H1 (cell line): ENCODE measurements around the gene SFMBT2. TPM values are rescaled to one million over a fixed set of nuclear protein-coding genes. Genes with fewer than 3 reads are reported as not detected.

Experiments
- CTCF ChIA-PET: fragments of 300-600 bp; sonication (Branson Sonifier 250); formaldehyde crosslinking; loops from one replicate; lab custom pipeline; 2021; ENCODE audit not compliant: partially characterized antibody; lab: Charles Lee
- POLR2A ChIA-PET: fragments of 300-600 bp; sonication (Branson Sonifier 250); formaldehyde crosslinking; loops from one replicate; lab custom pipeline; 2021; ENCODE audit warnings: inconsistent platforms; ENCODE audit not compliant: partially characterized antibody; lab: Charles Lee
- DNase-seq, 2 experiments: peaks; one replicate each; pipeline versions ENCODE4 v3.0.0 to v3.0.0-alpha.2; 2010 to 2022; ENCODE audit warnings: low spot score in 2 of 2, low read depth in 1 of 2, mixed read lengths in 1 of 2
- FAIRE-seq: peaks from 2 replicates; lab custom pipeline; 2011; peaks lifted over from hg19 to GRCh38; lab: Jason Lieb, UNC
- H2AFZ ChIP-seq: 2 replicates; pipeline ENCODE4 v1.8.1; 2012; ENCODE audit warnings: low read length, inconsistent platforms
- H2AK5ac ChIP-seq: 2 replicates; pipeline ENCODE4 v1.6.1; 2013; ENCODE audit warnings: low read depth, low read length
- H2BK120ac ChIP-seq: replicated peaks from 2 replicates; pipeline ENCODE3; 2013; ENCODE audit warnings: low read depth, low read length, inconsistent platforms
- H2BK12ac ChIP-seq: 2 replicates; pipeline ENCODE4 v1.6.1; 2013; ENCODE audit warnings: low read depth, low read length
- H2BK15ac ChIP-seq: 2 replicates; pipeline ENCODE4 v1.6.1; 2013; ENCODE audit warnings: low read length
- H2BK20ac ChIP-seq: 2 replicates; pipeline ENCODE4 v1.6.1; 2013; ENCODE audit warnings: low read length
- H2BK5ac ChIP-seq: 2 replicates; pipeline ENCODE4 v1.6.1; 2013; ENCODE audit warnings: low read depth, low read length
- H3K14ac ChIP-seq: 2 replicates; pipeline ENCODE4 v1.6.1; 2013; ENCODE audit warnings: inconsistent platforms; ENCODE audit not compliant: insufficient read length
- H3K18ac ChIP-seq: 2 replicates; pipeline ENCODE4 v1.6.1; 2013; ENCODE audit warnings: low read length; ENCODE audit errors: extremely low read depth
- H3K23ac ChIP-seq: 2 replicates; pipeline ENCODE4 v1.6.1; 2013; ENCODE audit warnings: inconsistent platforms; ENCODE audit not compliant: insufficient read length
- H3K23me2 ChIP-seq: 2 replicates; pipeline ENCODE4 v1.6.1; 2013; ENCODE audit warnings: low read depth, low read length
- H3K27ac ChIP-seq: 2 replicates; pipeline ENCODE4 v1.6.1; 2011; ENCODE audit warnings: low read depth, low read length, inconsistent platforms
- H3K27me3 ChIP-seq, 4 experiments: replicated peaks in 1 of 4; 1 replicate in 1 of 4; 2 replicates in 3 of 4; pipeline versions ENCODE4 v1.6.1 to v1.8.1; 2011 to 2013; ENCODE audit warnings: low read length in 3 of 4, mild to moderate bottlenecking in 3 of 4, inconsistent platforms in 2 of 4, mixed read lengths in 2 of 4, moderate library complexity in 1 of 4; ENCODE audit not compliant: control insufficient read depth in 3 of 4, insufficient read depth in 3 of 4; ENCODE audit errors: extremely low read depth in 1 of 4
- H3K36me3 ChIP-seq, 4 experiments: 2 replicates each; pipeline versions ENCODE4 v1.6.1 to v1.8.1; 2011 to 2013; ENCODE audit warnings: mild to moderate bottlenecking in 4 of 4, low read length in 3 of 4, moderate library complexity in 2 of 4, control low read depth in 1 of 4, inconsistent platforms in 1 of 4; ENCODE audit not compliant: insufficient read depth in 4 of 4, control insufficient read depth in 2 of 4
- H3K4ac ChIP-seq: replicated peaks from 2 replicates; pipeline ENCODE3; 2013; ENCODE audit warnings: low read length, low read depth, mixed read lengths, inconsistent platforms; ENCODE audit not compliant: insufficient read length
- H3K4me1 ChIP-seq, 4 experiments: replicated peaks in 1 of 4; 1 replicate in 1 of 4; 2 replicates in 3 of 4; pipeline versions ENCODE4 v1.6.1 to v1.8.1; 2011 to 2013; ENCODE audit warnings: low read length in 3 of 4, inconsistent platforms in 2 of 4, mixed read lengths in 1 of 4; ENCODE audit not compliant: insufficient read depth in 4 of 4, control insufficient read depth in 3 of 4
- H3K4me2 ChIP-seq, 2 experiments: 2 replicates each; pipeline versions ENCODE4 v1.6.1 to v1.8.1; 2011 to 2013; ENCODE audit warnings: low read depth in 2 of 2, low read length in 2 of 2, control low read depth in 1 of 2, inconsistent platforms in 1 of 2, mild to moderate bottlenecking in 1 of 2; ENCODE audit not compliant: insufficient read depth in 1 of 2
- H3K4me3 ChIP-seq, 4 experiments: fragments of 200-600, 300-600 bp in 1 of 4; sonication (generic), shearing (Covaris generic), sonication (Bioruptor Twin) in 1 of 4; 2 replicates each; pipeline versions ENCODE4 v1.5.1 to v1.8.1; 2011 to 2016; ENCODE audit warnings: low read length in 4 of 4, low read depth in 3 of 4, control low read depth in 2 of 4, inconsistent platforms in 2 of 4, mild to moderate bottlenecking in 2 of 4, mixed read lengths in 1 of 4, moderate library complexity in 1 of 4; ENCODE audit not compliant: insufficient read depth in 2 of 4; ENCODE audit errors: extremely low read depth in 1 of 4
- H3K56ac ChIP-seq: replicated peaks from 2 replicates; pipeline ENCODE3; 2013; ENCODE audit warnings: low read depth, mild to moderate bottlenecking, mixed read lengths, low read length, inconsistent platforms; ENCODE audit not compliant: insufficient read length
- H3K79me1 ChIP-seq: 2 replicates; pipeline ENCODE4 v1.6.1; 2013; ENCODE audit warnings: low read depth, low read length, control low read depth
- H3K79me2 ChIP-seq, 2 experiments: 2 replicates each; pipeline versions ENCODE4 v1.6.1 to v1.8.1; 2012 to 2013; ENCODE audit warnings: low read length in 2 of 2, mild to moderate bottlenecking in 2 of 2, inconsistent platforms in 1 of 2; ENCODE audit not compliant: insufficient read depth in 2 of 2, control insufficient read depth in 1 of 2
- H3K9ac ChIP-seq, 4 experiments: replicated peaks in 1 of 4; 1 replicate in 1 of 4; 2 replicates in 3 of 4; pipeline versions ENCODE4 v1.6.1 to v1.8.1; 2011 to 2013; ENCODE audit warnings: low read depth in 3 of 4, low read length in 3 of 4, control low read depth in 2 of 4, mild to moderate bottlenecking in 2 of 4, moderate library complexity in 2 of 4, inconsistent platforms in 1 of 4; ENCODE audit errors: extremely low read depth in 1 of 4
- H3K9me3 ChIP-seq, 2 experiments: 2 replicates each; pipeline versions ENCODE4 v1.6.1 to v1.8.1; 2012 to 2013; ENCODE audit warnings: mild to moderate bottlenecking in 2 of 2, moderate library complexity in 2 of 2, control low read depth in 1 of 2, inconsistent platforms in 1 of 2, low read depth in 1 of 2, low read length in 1 of 2, mixed read lengths in 1 of 2; ENCODE audit not compliant: insufficient read depth in 2 of 2
- H4K20me1 ChIP-seq, 2 experiments: replicated peaks in 1 of 2; 2 replicates each; pipeline versions ENCODE3 to v1.8.1; 2011 to 2013; ENCODE audit warnings: inconsistent platforms in 2 of 2, low read length in 2 of 2, mild to moderate bottlenecking in 1 of 2; ENCODE audit not compliant: insufficient read depth in 2 of 2, control insufficient read depth in 1 of 2
- H4K5ac ChIP-seq: 2 replicates; pipeline ENCODE4 v1.6.1; 2013; ENCODE audit warnings: low read length, low read depth, mixed read lengths, inconsistent platforms; ENCODE audit not compliant: insufficient read length
- H4K8ac ChIP-seq: 2 replicates; pipeline ENCODE4 v1.8.0; 2013; ENCODE audit warnings: mild to moderate bottlenecking, moderate library complexity, low read length, inconsistent platforms; ENCODE audit not compliant: insufficient read depth; ENCODE audit errors: extremely low read depth
- H4K91ac ChIP-seq: replicated peaks from 2 replicates; pipeline ENCODE3; 2013; ENCODE audit warnings: low read length, mixed read lengths, inconsistent platforms; ENCODE audit not compliant: insufficient read length
- CEBPB ChIP-seq: IDR thresholded peaks from 2 replicates; pipeline ENCODE4 v1.6.1; 2012; ENCODE audit warnings: low read depth, low read length
- CTBP2 ChIP-seq: IDR thresholded peaks from 2 replicates; pipeline ENCODE4 v1.7.0; 2011; ENCODE audit warnings: borderline replicate concordance, mild to moderate bottlenecking, moderate library complexity, mixed read lengths, low read length; ENCODE audit not compliant: insufficient read depth, insufficient read length
- EP300 ChIP-seq, 2 experiments: IDR thresholded peaks; 1 replicate in 1 of 2; 2 replicates in 1 of 2; pipeline ENCODE4 v1.6.1; 2011 to 2012; ENCODE audit warnings: low read depth in 2 of 2, low read length in 2 of 2, mild to moderate bottlenecking in 2 of 2, borderline replicate concordance in 1 of 2, inconsistent platforms in 1 of 2, moderate library complexity in 1 of 2
- KDM1A ChIP-seq: fragments of 200-600, 300-600 bp; sonication (generic); IDR thresholded peaks from 2 replicates; pipeline ENCODE4 v1.7.1; 2016; ENCODE audit warnings: mild to moderate bottlenecking, low read length, borderline replicate concordance
- KDM5A ChIP-seq: fragments of 200-600 bp; IDR thresholded peaks from 2 replicates; pipeline ENCODE4 v1.7.1; 2012; ENCODE audit warnings: mild to moderate bottlenecking, low read length, inconsistent platforms, mixed read lengths
- NANOG ChIP-seq: IDR thresholded peaks from 2 replicates; pipeline ENCODE4 v1.6.1; 2011; ENCODE audit warnings: low read length, low read depth, mild to moderate bottlenecking, inconsistent platforms; ENCODE audit not compliant: insufficient read depth, poor library complexity, severe bottlenecking
- POLR2A ChIP-seq, 2 experiments: IDR thresholded peaks; 1 replicate in 1 of 2; 2 replicates in 1 of 2; pipeline ENCODE4 v1.6.1; 2011; ENCODE audit warnings: low read depth in 2 of 2, low read length in 2 of 2, mild to moderate bottlenecking in 2 of 2; ENCODE audit errors: control extremely low read depth in 1 of 2
- POLR2AphosphoS5 ChIP-seq: IDR thresholded peaks from 2 replicates; pipeline ENCODE4 v1.6.1; 2011; ENCODE audit warnings: low read depth, low read length
- RAD21 ChIP-seq, 2 experiments: IDR thresholded peaks in 1 of 2; conservative IDR thresholded peaks in 1 of 2; 2 replicates each; pipeline ENCODE4 v1.6.1; 2011; ENCODE audit warnings: low read depth in 2 of 2, low read length in 2 of 2, improper control_type of control experiment in 1 of 2, inconsistent platforms in 1 of 2, mild to moderate bottlenecking in 1 of 2, moderate library complexity in 1 of 2
- RBBP5 ChIP-seq: IDR thresholded peaks from 2 replicates; pipeline ENCODE4 v1.7.1; 2012; ENCODE audit warnings: low read depth, mild to moderate bottlenecking, inconsistent platforms, low read length, moderate library complexity, borderline replicate concordance
- RFX5 ChIP-seq: IDR thresholded peaks from 2 replicates; pipeline ENCODE4 v1.6.1; 2011; ENCODE audit warnings: low read depth, low read length, improper control_type of control experiment, borderline replicate concordance
- WGBS, 2 experiments: shearing (Covaris generic) in 1 of 2; methylation state at CpG; one replicate each; pipeline versions ENCODE4 v1.1.6 to v1.1.7; 2013 to 2015; ENCODE audit warnings: low lambda C conversion rate in 2 of 2, mixed read lengths in 2 of 2, inconsistent platforms in 1 of 2, low coverage in 1 of 2, missing lambda C conversion rate in 1 of 2; ENCODE audit not compliant: insufficient replicate concordance in 2 of 2, insufficient coverage in 1 of 2, insufficient read length in 1 of 2; ENCODE audit errors: extremely low coverage in 1 of 2, missing lambda C conversion rate in 1 of 2; 5-methylcytosine and 5-hydroxymethylcytosine counted together
- polyA plus RNA-seq, 7 experiments: library from polyadenylated mRNA; depleted of rRNA in 3 of 7; stranded (reverse) in 5 of 7; unstranded in 2 of 7; fragments of >200 nt in 5 of 7; fragments of 200-250 nt in 2 of 7; gene quantifications; 1 replicate in 5 of 7; 2 replicates in 1 of 7; 4 replicates in 1 of 7; pipeline versions ENCODE4 v1.2.1 to v1.2.3, GENCODE V29; 2011 to 2013; ENCODE audit warnings: missing spikeins in 2 of 7, mixed read lengths in 2 of 7
- total RNA-seq: library from RNA; stranded (reverse); fragmentation: NEBNext Ultra II Directional; extraction: Animal tissue kit (Norgen Biotek cat#: 25700); gene quantifications from 2 replicates; pipeline ENCODE4 v1.2.1, GENCODE V29; 2021

Gene SFMBT2
- total and polyA plus RNA-seq, 2 of the 8 experiments (the other 6 are each of a cell fraction or from before 2014, with no cell fraction given) = 2.9 to 11.0 TPM

GRCh38 chr10:7337431-7338171 lies 73.2 kb downstream of the SFMBT2 start:
- ChIA-PET CTCF (no interaction called here), POLR2A (no interaction called here)
- no peak overlapping the region for H4K8ac ChIP-seq
- no peak overlapping the region for H2BK12ac ChIP-seq
- peaks cover 5 to 13% (median 7%) of the 10 kb centered on the region in 4 experiments; a peak in 5 of 7 replicates for H3K4me1 ChIP-seq
- 91% methylated on average over 7 of the region's 7 CpGs; no CpG with 5 or more reads in 1 of the 2 experiments for WGBS, 2 experiments
- no peak overlapping the region for H3K4me2 ChIP-seq
- no peaks in the 10 kb centered on the region for H3K27me3 ChIP-seq
- no peaks in the 10 kb centered on the region for H3K23me2 ChIP-seq
- no peak overlapping the region for H4K5ac ChIP-seq
- H3K56ac ChIP-seq = no peak overlapping the region
- H3K79me2 ChIP-seq = peaks cover 0 to 4% of the 10 kb centered on the region in 2 experiments; a peak in 2 of 4 replicates
- H3K18ac ChIP-seq = no peak overlapping the region
- no peak overlapping the region for H3K14ac ChIP-seq
- no peak overlapping the region for H2AFZ ChIP-seq
- no peak overlapping the region for H3K4me3 ChIP-seq
- no peaks in the 10 kb centered on the region; the same call in 1 of the 2 replicates for H3K79me1 ChIP-seq
- H2BK5ac ChIP-seq = no peak overlapping the region
- DNase-seq = no peak
- no peak overlapping the region for H3K4ac ChIP-seq
- H3K36me3 ChIP-seq = no peaks in the 10 kb centered on the region
- H3K9ac ChIP-seq = no peak overlapping the region
- peaks cover 0 to 2% of the 10 kb centered on the region in 2 experiments for H4K20me1 ChIP-seq
- no peak for FAIRE-seq
- no peak overlapping the region for H3K27ac ChIP-seq
- no peaks in the 10 kb centered on the region for H3K9me3 ChIP-seq
- H4K91ac ChIP-seq = no peak overlapping the region
- no peak overlapping the region for H2BK20ac ChIP-seq
- H2BK120ac ChIP-seq = no peak overlapping the region
- no peak overlapping the region for H2BK15ac ChIP-seq
- H3K23ac ChIP-seq = no peak overlapping the region
- H2AK5ac ChIP-seq = no peak overlapping the region
- TF ChIP-seq RBBP5 (no peak), POLR2AphosphoS5 (no peak), RAD21 (IDR thresholded peaks at IDR 0.05 in 1 of 2, conservative IDR thresholded peaks at IDR 0.05 in 1 of 2; ENCODE audit: low read depth in 2 of 2, low read length in 2 of 2) (no peak), KDM1A (no peak), CTBP2 (no peak), EP300 (IDR thresholded peaks at IDR 0.05; ENCODE audit: borderline replicate concordance in 1 of 2, low read depth in 2 of 2, low read length in 2 of 2) (no peak), CEBPB (no peak), NANOG (no peak), KDM5A (no peak), RFX5 (no peak), POLR2A (IDR thresholded peaks at IDR 0.05; ENCODE audit: control extremely low read depth in 1 of 2, low read depth in 2 of 2, low read length in 2 of 2) (no peak)
